BJ (cell line): ENCODE measurements around the gene MPHOSPH8. TPM values are rescaled to one million over a fixed set of nuclear protein-coding genes. Genes with fewer than 3 reads are reported as not detected.

Experiments used
- CTCF ChIA-PET: fragments of 350-600 bp; formaldehyde crosslinking; extraction: SDS; loops from one replicate; lab custom pipeline; 2021; ENCODE audit warnings: antibody characterized with exemption, inconsistent platforms; lab: Yijun Ruan, JAX
- POLR2A ChIA-PET: fragments of 300-600 bp; sonication (Branson Sonifier 250); formaldehyde crosslinking; extraction: SDS; loops from one replicate; lab custom pipeline; 2021; ENCODE audit warnings: antibody characterized with exemption; lab: Charles Lee
- DNase-seq: peaks from one replicate; pipeline ENCODE4 v3.0.0-alpha.2; 2011; ENCODE audit warnings: low read depth
- H3K27me3 ChIP-seq: 2 replicates; pipeline ENCODE4 v1.6.0; 2011; ENCODE audit warnings: low read length; ENCODE audit not compliant: control insufficient read depth, insufficient read depth
- H3K36me3 ChIP-seq: 2 replicates; pipeline ENCODE4 v1.5.1; 2011; ENCODE audit warnings: low read length; ENCODE audit not compliant: control insufficient read depth, insufficient read depth
- H3K4me3 ChIP-seq: 2 replicates; pipeline ENCODE4 v1.5.1; 2011; ENCODE audit warnings: low read depth, mild to moderate bottlenecking, control low read depth, low read length
- polyA plus RNA-seq: library from polyadenylated mRNA; depleted of rRNA; stranded (reverse); fragments of >200 nt; gene quantifications from 2 replicates; pipeline ENCODE4 v1.2.3, GENCODE V29; 2011
- TF ChIP-seq, protein P1 (sequence below): IDR thresholded peaks from 2 replicates; pipeline ENCODE4 v1.5.1; 2011; ENCODE audit warnings: low read depth, mild to moderate bottlenecking, control low read depth, inconsistent platforms, low read length, moderate library complexity; ENCODE audit not compliant: insufficient read depth

The MPHOSPH8 gene
- polyA plus RNA-seq, 1 experiment: 12.3 TPM

DNA sequence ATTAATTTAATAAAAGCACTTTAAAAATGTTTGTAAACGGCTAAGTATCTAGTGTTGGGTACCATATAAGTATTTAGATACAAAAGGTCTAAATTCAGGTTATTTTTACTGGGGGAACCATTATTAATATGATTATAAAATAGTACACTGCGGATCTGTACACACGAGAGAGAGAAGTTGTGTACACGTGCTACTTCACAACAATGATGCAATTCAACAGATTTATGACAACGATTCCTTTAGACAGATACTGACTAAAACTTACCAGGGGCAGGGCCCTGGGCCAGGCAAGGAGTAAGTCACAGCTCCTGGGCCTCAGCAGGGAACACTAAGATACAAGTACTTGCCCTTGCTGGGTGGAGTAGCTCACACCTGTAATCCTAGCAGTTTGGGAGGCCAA is 43.0 kb upstream of the MPHOSPH8 start:
- no peaks in the 10 kb centered on the region for H3K27me3 ChIP-seq
- TF ChIP-seq, protein P1, sequence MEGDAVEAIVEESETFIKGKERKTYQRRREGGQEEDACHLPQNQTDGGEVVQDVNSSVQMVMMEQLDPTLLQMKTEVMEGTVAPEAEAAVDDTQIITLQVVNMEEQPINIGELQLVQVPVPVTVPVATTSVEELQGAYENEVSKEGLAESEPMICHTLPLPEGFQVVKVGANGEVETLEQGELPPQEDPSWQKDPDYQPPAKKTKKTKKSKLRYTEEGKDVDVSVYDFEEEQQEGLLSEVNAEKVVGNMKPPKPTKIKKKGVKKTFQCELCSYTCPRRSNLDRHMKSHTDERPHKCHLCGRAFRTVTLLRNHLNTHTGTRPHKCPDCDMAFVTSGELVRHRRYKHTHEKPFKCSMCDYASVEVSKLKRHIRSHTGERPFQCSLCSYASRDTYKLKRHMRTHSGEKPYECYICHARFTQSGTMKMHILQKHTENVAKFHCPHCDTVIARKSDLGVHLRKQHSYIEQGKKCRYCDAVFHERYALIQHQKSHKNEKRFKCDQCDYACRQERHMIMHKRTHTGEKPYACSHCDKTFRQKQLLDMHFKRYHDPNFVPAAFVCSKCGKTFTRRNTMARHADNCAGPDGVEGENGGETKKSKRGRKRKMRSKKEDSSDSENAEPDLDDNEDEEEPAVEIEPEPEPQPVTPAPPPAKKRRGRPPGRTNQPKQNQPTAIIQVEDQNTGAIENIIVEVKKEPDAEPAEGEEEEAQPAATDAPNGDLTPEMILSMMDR: no peak
- H3K36me3 ChIP-seq: no peaks in the 10 kb centered on the region
- no peak for DNase-seq
- ChIA-PET POLR2A (no interaction called here), CTCF (no interaction called here)
- H3K4me3 ChIP-seq: no peak overlapping the region

DNA sequence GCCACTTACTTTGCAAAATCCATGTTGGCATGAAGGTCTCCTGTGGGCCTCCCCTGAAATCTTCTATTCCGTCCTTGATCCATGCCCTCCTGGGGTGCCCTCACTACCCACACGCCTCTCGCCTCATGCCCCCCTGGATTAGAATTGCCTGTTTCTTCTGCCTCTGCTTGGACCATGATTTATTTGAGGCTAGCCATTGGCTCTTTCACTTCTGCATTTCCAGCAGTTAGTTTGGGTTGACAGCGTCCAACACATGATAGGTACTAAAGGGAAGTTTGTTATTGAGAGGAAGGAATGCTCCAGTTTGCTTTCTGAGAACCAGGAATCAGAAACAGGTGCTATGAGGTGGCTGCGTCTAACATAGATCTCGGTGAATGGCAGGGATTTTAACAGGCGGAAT is 41.6 kb upstream of the MPHOSPH8 start:
- no peak for DNase-seq
- Histone ChIP-seq H3K27me3 (no peaks in the 10 kb centered on the region), H3K4me3 (no peak overlapping the region), H3K36me3 (no peaks in the 10 kb centered on the region)
- TF ChIP-seq, protein P1: no peak
- ChIA-PET CTCF (no interaction called here), POLR2A (no interaction called here)

DNA sequence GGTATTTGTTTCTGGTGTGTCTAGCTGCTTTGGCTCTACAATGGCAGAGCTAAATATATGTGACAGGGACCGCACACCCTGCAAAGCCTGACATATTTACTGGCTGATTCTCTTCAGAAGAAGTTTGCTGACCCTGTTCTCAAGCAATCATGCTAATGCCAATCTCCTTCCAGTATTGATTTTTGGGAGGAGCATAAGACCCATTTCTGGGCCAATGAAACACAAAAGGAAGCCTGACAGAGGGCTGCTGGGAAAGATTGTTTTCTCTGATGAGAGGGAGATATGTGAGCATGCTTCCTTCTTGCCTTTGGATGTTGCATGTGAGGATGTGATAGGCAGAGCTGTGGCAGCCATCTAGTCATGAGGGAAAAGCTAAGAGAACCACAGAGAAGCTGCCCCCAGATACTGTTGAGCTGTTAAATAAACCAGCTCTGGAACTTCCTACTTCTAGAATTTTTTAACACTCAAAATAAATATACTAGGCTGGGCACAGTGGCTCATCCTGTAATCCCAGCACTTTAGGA is 40.7 kb upstream of the MPHOSPH8 start:
- Histone ChIP-seq H3K27me3 (no peaks in the 10 kb centered on the region), H3K4me3 (no peak overlapping the region), H3K36me3 (no peaks in the 10 kb centered on the region)
- TF ChIP-seq, protein P1: no peak
- CTCF ChIA-PET: interaction anchor here (1.2 kb wide), 1 partner anchor 10 kb away, joined by 6 read pairs; no protein-coding TSS in a partner anchor
- DNase-seq: no peak
- POLR2A ChIA-PET: no interaction called here

DNA sequence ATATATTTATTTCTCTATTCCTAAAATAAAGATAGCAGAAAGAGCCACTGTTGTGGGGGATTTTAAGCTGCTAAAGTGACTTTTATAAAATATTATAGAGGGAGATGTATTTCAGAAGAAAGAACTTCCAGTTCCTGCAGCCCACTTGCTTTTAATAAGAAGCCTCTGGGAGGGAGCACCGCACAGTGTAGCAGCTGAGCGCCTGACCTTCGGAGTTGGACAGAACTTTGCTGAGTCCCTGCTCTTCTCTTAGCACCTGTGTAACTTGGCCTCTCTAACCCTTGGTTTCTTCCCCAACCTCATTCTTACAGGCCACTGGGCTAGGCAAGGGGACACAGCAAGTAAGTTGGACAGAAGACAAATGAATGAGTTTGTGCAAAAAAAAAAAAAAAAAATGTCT is 37.4 kb upstream of the MPHOSPH8 start:
- CTCF ChIA-PET: interaction anchor here (0.5 to 1.2 kb wide), 2 partner anchors 9 to 227 kb away, joined by 3 to 7 read pairs; no protein-coding TSS in a partner anchor
- TF ChIP-seq, protein P1: no peak
- H3K4me3 ChIP-seq: no peak overlapping the region
- DNase-seq: no peak
- POLR2A ChIA-PET: no interaction called here
- no peaks in the 10 kb centered on the region for H3K36me3 ChIP-seq
- H3K27me3 ChIP-seq: no peaks in the 10 kb centered on the region

DNA sequence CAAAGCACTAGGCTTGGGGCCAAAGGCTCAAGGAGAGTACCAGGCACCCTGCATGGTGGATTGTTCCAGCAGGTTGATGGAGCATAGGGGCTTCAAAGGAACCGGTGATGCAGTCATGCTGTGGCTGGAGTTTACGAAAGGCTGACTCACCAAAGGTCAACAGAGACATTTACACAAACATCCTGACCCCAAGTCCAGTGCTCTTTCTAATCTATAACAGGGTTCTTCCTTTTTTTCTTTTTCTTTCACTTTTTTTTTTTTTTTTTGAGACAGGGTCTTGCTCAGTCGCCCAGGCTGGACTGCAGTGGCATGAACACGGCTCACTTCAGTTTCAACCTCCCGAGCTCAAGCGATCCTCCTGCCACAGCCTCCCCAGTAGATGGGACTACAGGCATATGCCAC is 36.5 kb upstream of the MPHOSPH8 start:
- Histone ChIP-seq H3K27me3 (no peaks in the 10 kb centered on the region), H3K4me3 (no peak overlapping the region), H3K36me3 (no peaks in the 10 kb centered on the region)
- ChIA-PET POLR2A (no interaction called here), CTCF (interaction anchor here (0.7 to 1.7 kb wide), 3 partner anchors 9 to 360 kb away, joined by 3 to 6 read pairs (median 3); no protein-coding TSS in a partner anchor)
- DNase-seq: no peak
- TF ChIP-seq, protein P1: no peak
